ENCODE data around the gene FST.

The FST gene

GRCh38 chr5:53438486-53439472 is 41.6 kb upstream of the FST start:
- no peaks in the 10 kb centered on the region for H3K9me2 ChIP-seq (replicated peaks; ENCODE audit: control insufficient read depth, low read length)
- TF ChIP-seq EZH2phosphoT487 (IDR thresholded peaks at IDR 0.05; ENCODE audit: borderline replicate concordance, low read length), result no peak
- TF ChIP-seq CTCF (IDR thresholded peaks at IDR 0.05; ENCODE audit: low read depth, low read length, poor library complexity, severe bottlenecking), result no peak
- no peak overlapping the region for H3K4me2 ChIP-seq (ENCODE audit: low read length)
- no peaks in the 10 kb centered on the region for H3F3A ChIP-seq (ENCODE audit: control insufficient read depth, insufficient read depth)
- H3K4me3 ChIP-seq (ENCODE audit: low read length), result no peak overlapping the region
- no peaks in the 10 kb centered on the region for H3K9me3 ChIP-seq (ENCODE audit: control insufficient read depth, insufficient read depth, low read length)
- no peaks in the 10 kb centered on the region for H3K27me3 ChIP-seq (ENCODE audit: control insufficient read depth, low read length)
- no peaks in the 10 kb centered on the region for H3K79me2 ChIP-seq (ENCODE audit: control insufficient read depth, low read length)
- no peaks in the 10 kb centered on the region for H4K20me1 ChIP-seq (ENCODE audit: control insufficient read depth, insufficient read depth, low read depth, low read length)
- H3K4me1 ChIP-seq (ENCODE audit: control insufficient read depth, low read length), result no peaks in the 10 kb centered on the region
- no peak overlapping the region for H3K27ac ChIP-seq (ENCODE audit: low read depth, low read length)
- H3K36me3 ChIP-seq (ENCODE audit: control insufficient read depth, low read length), result no peaks in the 10 kb centered on the region

- Histone ChIP-seq H3K36me3 (ENCODE audit: control insufficient read depth, low read length) (no peaks in the 10 kb centered on the region), H3F3A (ENCODE audit: control insufficient read depth, insufficient read depth) (no peaks in the 10 kb centered on the region), H3K4me2 (ENCODE audit: low read length) (no peak overlapping the region), H3K4me3 (ENCODE audit: low read length) (no peak overlapping the region), H3K4me1 (ENCODE audit: control insufficient read depth, low read length) (no peaks in the 10 kb centered on the region), H3K9me3 (ENCODE audit: control insufficient read depth, insufficient read depth, low read length) (no peaks in the 10 kb centered on the region), H3K9me2 (replicated peaks; ENCODE audit: control insufficient read depth, low read length) (no peaks in the 10 kb centered on the region), H3K27me3 (ENCODE audit: control insufficient read depth, low read length) (no peaks in the 10 kb centered on the region), H3K79me2 (ENCODE audit: control insufficient read depth, low read length) (no peaks in the 10 kb centered on the region), H3K27ac (ENCODE audit: low read depth, low read length) (no peak overlapping the region), H4K20me1 (ENCODE audit: control insufficient read depth, insufficient read depth, low read depth, low read length) (no peaks in the 10 kb centered on the region)
- TF ChIP-seq EZH2phosphoT487 (IDR thresholded peaks at IDR 0.05; ENCODE audit: borderline replicate concordance, low read length) (no peak), CTCF (IDR thresholded peaks at IDR 0.05; ENCODE audit: low read depth, low read length, poor library complexity, severe bottlenecking) (no peak)
Observed at GRCh38 chr5:53442961-53443360, 37.5 kb upstream of the FST start.

- Histone ChIP-seq H3K36me3 (ENCODE audit: control insufficient read depth, low read length) (no peaks in the 10 kb centered on the region), H3K4me2 (ENCODE audit: low read length) (no peak overlapping the region), H4K20me1 (ENCODE audit: control insufficient read depth, insufficient read depth, low read depth, low read length) (no peaks in the 10 kb centered on the region), H3K9me2 (replicated peaks; ENCODE audit: control insufficient read depth, low read length) (no peaks in the 10 kb centered on the region), H3F3A (ENCODE audit: control insufficient read depth, insufficient read depth) (no peaks in the 10 kb centered on the region), H3K79me2 (ENCODE audit: control insufficient read depth, low read length) (no peaks in the 10 kb centered on the region), H3K4me3 (ENCODE audit: low read length) (no peak overlapping the region), H3K4me1 (ENCODE audit: control insufficient read depth, low read length) (no peaks in the 10 kb centered on the region), H3K27ac (ENCODE audit: low read depth, low read length) (no peak overlapping the region), H3K27me3 (ENCODE audit: control insufficient read depth, low read length) (no peaks in the 10 kb centered on the region), H3K9me3 (ENCODE audit: control insufficient read depth, insufficient read depth, low read length) (no peaks in the 10 kb centered on the region)
- TF ChIP-seq EZH2phosphoT487 (IDR thresholded peaks at IDR 0.05; ENCODE audit: borderline replicate concordance, low read length) (no peak), CTCF (IDR thresholded peaks at IDR 0.05; ENCODE audit: low read depth, low read length, poor library complexity, severe bottlenecking) (no peak)
Observed at GRCh38 chr5:53445569-53445968, 34.9 kb upstream of the FST start.
